H9 (cell line): ENCODE results near the gene LRRFIP2. TPM values are rescaled to one million over a fixed set of nuclear protein-coding genes. Genes with fewer than 3 reads are reported as not detected.

ENCODE experiments used
- DNase-seq: peaks from one replicate; pipeline ENCODE4 v3.0.0-alpha.2; 2017
- H2AFZ ChIP-seq: one replicate; pipeline ENCODE4 v1.6.1; 2013; ENCODE audit warnings: mild to moderate bottlenecking, low read length, control low read depth, moderate library complexity
- H2AK5ac ChIP-seq: 2 replicates; pipeline ENCODE4 v1.6.1; 2013; ENCODE audit warnings: low read length, control low read depth, mixed read lengths; ENCODE audit not compliant: insufficient read length
- H2BK120ac ChIP-seq: one replicate; pipeline ENCODE4 v1.6.1; 2013; ENCODE audit warnings: low read depth, mild to moderate bottlenecking, low read length, control low read depth, inconsistent platforms; ENCODE audit not compliant: poor library complexity, severe bottlenecking
- H2BK12ac ChIP-seq: 2 replicates; pipeline ENCODE4 v1.6.1; 2013; ENCODE audit warnings: low read length, control low read depth, mixed read lengths, low read depth; ENCODE audit not compliant: insufficient read length
- H2BK15ac ChIP-seq: 2 replicates; pipeline ENCODE4 v1.6.1; 2013; ENCODE audit warnings: low read depth, low read length, control low read depth
- H2BK20ac ChIP-seq: one replicate; pipeline ENCODE4 v1.6.1; 2013; ENCODE audit warnings: low read depth, mild to moderate bottlenecking, low read length, control low read depth, inconsistent platforms; ENCODE audit not compliant: poor library complexity, severe bottlenecking
- H2BK5ac ChIP-seq: 2 replicates; pipeline ENCODE4 v1.6.1; 2013; ENCODE audit warnings: low read length, control low read depth, mixed read lengths; ENCODE audit not compliant: insufficient read length
- H3K14ac ChIP-seq: 2 replicates; pipeline ENCODE4 v1.6.1; 2013; ENCODE audit warnings: low read length, control low read depth; ENCODE audit not compliant: insufficient read depth
- H3K18ac ChIP-seq: 2 replicates; pipeline ENCODE4 v1.6.1; 2013; ENCODE audit warnings: low read depth, mild to moderate bottlenecking, mixed read lengths, low read length, control low read depth; ENCODE audit not compliant: insufficient read length
- H3K23ac ChIP-seq: 2 replicates; pipeline ENCODE4 v1.6.1; 2013; ENCODE audit warnings: low read length, control low read depth, mixed read lengths, low read depth; ENCODE audit not compliant: insufficient read length
- H3K23me2 ChIP-seq: 2 replicates; pipeline ENCODE4 v1.6.1; 2013; ENCODE audit warnings: low read depth, mild to moderate bottlenecking, mixed read lengths, low read length, control low read depth; ENCODE audit not compliant: insufficient read length, poor library complexity, severe bottlenecking
- H3K27ac ChIP-seq: 2 replicates; pipeline ENCODE4 v1.5.1; 2013; ENCODE audit warnings: low read length, control low read depth, mixed read lengths, low read depth; ENCODE audit not compliant: insufficient read length
- H3K27me3 ChIP-seq: 2 replicates; pipeline ENCODE4 v1.6.1; 2013; ENCODE audit warnings: low read length, control low read depth, inconsistent platforms; ENCODE audit not compliant: insufficient read depth
- H3K4ac ChIP-seq: 2 replicates; pipeline ENCODE4 v1.6.1; 2013; ENCODE audit warnings: low read depth, mild to moderate bottlenecking, control low read depth, inconsistent platforms, low read length, moderate library complexity
- H3K4me1 ChIP-seq: 2 replicates; pipeline ENCODE4 v1.6.1; 2013; ENCODE audit warnings: low read length, control low read depth, inconsistent platforms; ENCODE audit not compliant: insufficient read depth
- H3K4me2 ChIP-seq: 2 replicates; pipeline ENCODE4 v1.6.1; 2013; ENCODE audit warnings: low read length, control low read depth, mixed read lengths; ENCODE audit not compliant: insufficient read length, insufficient read depth
- H3K56ac ChIP-seq: 2 replicates; pipeline ENCODE4 v1.6.1; 2013; ENCODE audit warnings: low read depth, mild to moderate bottlenecking, mixed read lengths, low read length, control low read depth; ENCODE audit not compliant: insufficient read length
- H3K79me1 ChIP-seq: 2 replicates; pipeline ENCODE4 v1.6.1; 2013; ENCODE audit warnings: low read depth, mild to moderate bottlenecking, moderate library complexity, low read length, control low read depth, inconsistent platforms; ENCODE audit not compliant: insufficient read depth, poor library complexity, severe bottlenecking
- H3K79me2 ChIP-seq: 2 replicates; pipeline ENCODE4 v1.6.1; 2013; ENCODE audit warnings: low read length, control low read depth, inconsistent platforms; ENCODE audit not compliant: insufficient read depth
- H3K9ac ChIP-seq: 2 replicates; pipeline ENCODE4 v1.6.1; 2013; ENCODE audit warnings: low read length, control low read depth, mixed read lengths; ENCODE audit not compliant: insufficient read length; ENCODE audit errors: extremely low read depth
- H3K9me3 ChIP-seq: one replicate; pipeline ENCODE4 v1.6.1; 2013; ENCODE audit warnings: low read depth, low read length, inconsistent platforms; ENCODE audit not compliant: control insufficient read depth
- H3T11ph ChIP-seq: one replicate; pipeline ENCODE4 v1.6.1; 2013; ENCODE audit warnings: mild to moderate bottlenecking, low read length, control low read depth, inconsistent platforms
- H4K20me1 ChIP-seq: one replicate; pipeline ENCODE4 v1.6.1; 2013; ENCODE audit not compliant: control insufficient read depth, insufficient read length, insufficient read depth
- H4K5ac ChIP-seq: 2 replicates; pipeline ENCODE4 v1.6.1; 2013; ENCODE audit warnings: low read depth, mild to moderate bottlenecking, mixed read lengths, low read length, control low read depth; ENCODE audit not compliant: insufficient read length
- H4K8ac ChIP-seq: replicated peaks from 2 replicates; pipeline ENCODE4 v1.6.1; 2013; ENCODE audit warnings: low read length, control low read depth, mixed read lengths, low read depth; ENCODE audit not compliant: insufficient read length
- H4K91ac ChIP-seq: 2 replicates; pipeline ENCODE4 v1.6.1; 2013; ENCODE audit warnings: low read depth, mild to moderate bottlenecking, moderate library complexity, mixed read lengths, low read length, control low read depth; ENCODE audit not compliant: insufficient read length
- H3K27ac Mint-ChIP-seq, 3 experiments: 2 replicates in 2 of 3; 3 replicates in 1 of 3; pipeline ENCODE4 v1.8.0; 2020 to 2021; ENCODE audit warnings: mixed read lengths in 3 of 3, mild to moderate bottlenecking in 1 of 3, moderate library complexity in 1 of 3
- H3K27me3 Mint-ChIP-seq: 2 replicates; pipeline ENCODE4 v1.8.0; 2021; ENCODE audit warnings: low read depth, mild to moderate bottlenecking, moderate library complexity, mixed read lengths
- H3K36me3 Mint-ChIP-seq, 3 experiments: 2 replicates in 2 of 3; 3 replicates in 1 of 3; pipeline ENCODE4 v1.8.0; 2020 to 2021; ENCODE audit warnings: low read depth in 3 of 3, mixed read lengths in 3 of 3; ENCODE audit not compliant: insufficient read depth in 1 of 3
- H3K4me1 Mint-ChIP-seq, 2 experiments: 2 replicates each; pipeline ENCODE4 v1.8.0; 2020; ENCODE audit warnings: mixed read lengths in 2 of 2
- H3K4me3 Mint-ChIP-seq, 2 experiments: 2 replicates in 1 of 2; 3 replicates in 1 of 2; pipeline ENCODE4 v1.8.0; 2020 to 2021; ENCODE audit warnings: mild to moderate bottlenecking in 2 of 2, mixed read lengths in 2 of 2, moderate library complexity in 1 of 2
- H3K9me3 Mint-ChIP-seq, 2 experiments: 2 replicates in 1 of 2; 3 replicates in 1 of 2; pipeline ENCODE4 v1.8.0; 2020; ENCODE audit warnings: mild to moderate bottlenecking in 2 of 2, mixed read lengths in 2 of 2, moderate library complexity in 1 of 2
- total RNA-seq: library from RNA; stranded (reverse); gene quantifications from 2 replicates; pipeline ENCODE4 v1.2.1, GENCODE V29; 2021
- TF ChIP-seq, protein P1 (sequence below): fragments of 200-600 bp; sonication (generic); conservative IDR thresholded peaks from 3 replicates; pipeline ENCODE4 v1.8.0; 2021; ENCODE audit warnings: antibody characterized with exemption, mild to moderate bottlenecking

LRRFIP2 gene
- total RNA-seq, 1 experiment from 2014 or later, result 30.7 TPM

- H3K23ac ChIP-seq, result no peak overlapping the region
- no peak overlapping the region for H3K14ac ChIP-seq
- H2AFZ ChIP-seq, result no peak overlapping the region
- no peak overlapping the region for H4K91ac ChIP-seq
- H3K4me3 Mint-ChIP-seq, result no peak overlapping the region
- H3K9ac ChIP-seq, result no peak overlapping the region
- no peak overlapping the region for H3K18ac ChIP-seq
- H3K4me1 Mint-ChIP-seq, result peaks cover 0 to 5% of the 10 kb centered on the region in 2 experiments; a peak in 2 of 4 replicates
- no peak overlapping the region for H3K27ac ChIP-seq
- no peaks in the 10 kb centered on the region for H3K23me2 ChIP-seq
- no peaks in the 10 kb centered on the region for H3K27me3 ChIP-seq
- no peaks in the 10 kb centered on the region for H4K20me1 ChIP-seq
- no peak overlapping the region for H3K4me2 ChIP-seq
- H3K27me3 Mint-ChIP-seq, result no peaks in the 10 kb centered on the region
- no peak overlapping the region for H3K27ac Mint-ChIP-seq
- H2BK120ac ChIP-seq, result no peak overlapping the region
- H3K4ac ChIP-seq, result no peak overlapping the region
- H3K4me1 ChIP-seq, result no peaks in the 10 kb centered on the region
- H2BK15ac ChIP-seq, result no peak overlapping the region
- H2BK20ac ChIP-seq, result no peak overlapping the region
- no peaks in the 10 kb centered on the region for H3K9me3 Mint-ChIP-seq
- H3K9me3 ChIP-seq, result no peaks in the 10 kb centered on the region
- no peaks in the 10 kb centered on the region for H3K79me2 ChIP-seq
- DNase-seq, result no peak
- no peak overlapping the region for H4K8ac ChIP-seq
- no peak overlapping the region for H2BK5ac ChIP-seq
- H3K56ac ChIP-seq, result no peak overlapping the region
- H2AK5ac ChIP-seq, result no peak overlapping the region
- no peak overlapping the region for H3T11ph ChIP-seq
- TF ChIP-seq, protein P1, sequence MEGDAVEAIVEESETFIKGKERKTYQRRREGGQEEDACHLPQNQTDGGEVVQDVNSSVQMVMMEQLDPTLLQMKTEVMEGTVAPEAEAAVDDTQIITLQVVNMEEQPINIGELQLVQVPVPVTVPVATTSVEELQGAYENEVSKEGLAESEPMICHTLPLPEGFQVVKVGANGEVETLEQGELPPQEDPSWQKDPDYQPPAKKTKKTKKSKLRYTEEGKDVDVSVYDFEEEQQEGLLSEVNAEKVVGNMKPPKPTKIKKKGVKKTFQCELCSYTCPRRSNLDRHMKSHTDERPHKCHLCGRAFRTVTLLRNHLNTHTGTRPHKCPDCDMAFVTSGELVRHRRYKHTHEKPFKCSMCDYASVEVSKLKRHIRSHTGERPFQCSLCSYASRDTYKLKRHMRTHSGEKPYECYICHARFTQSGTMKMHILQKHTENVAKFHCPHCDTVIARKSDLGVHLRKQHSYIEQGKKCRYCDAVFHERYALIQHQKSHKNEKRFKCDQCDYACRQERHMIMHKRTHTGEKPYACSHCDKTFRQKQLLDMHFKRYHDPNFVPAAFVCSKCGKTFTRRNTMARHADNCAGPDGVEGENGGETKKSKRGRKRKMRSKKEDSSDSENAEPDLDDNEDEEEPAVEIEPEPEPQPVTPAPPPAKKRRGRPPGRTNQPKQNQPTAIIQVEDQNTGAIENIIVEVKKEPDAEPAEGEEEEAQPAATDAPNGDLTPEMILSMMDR, result no peak
- H3K36me3 Mint-ChIP-seq, result peaks cover 0 to 3% (median 0%) of the 10 kb centered on the region in 3 experiments; a peak in 1 of 7 replicates
- no peak overlapping the region for H4K5ac ChIP-seq
- no peaks in the 10 kb centered on the region for H3K79me1 ChIP-seq
- H2BK12ac ChIP-seq, result no peak overlapping the region
Observed at GRCh38 chr3:37097776-37098175, 76.6 kb downstream of the LRRFIP2 start.
